MV-4-11 (cell line): Measurements from ENCODE around the gene MPST.

ENCODE experiments used
- DNase-seq: peaks from one replicate; lab custom pipeline; 2025; lab: John Stamatoyannopoulos, UW

The MPST gene

GRCh38 chr22:37044634-37045625 lies 25.4 kb downstream of the MPST start:
- peak; percentile 57 for DNase-seq

GRCh38 chr22:37045958-37046357 lies 26.4 kb downstream of the MPST start:
- DNase-seq, result no peak

- DNase-seq, result no peak
Observed at GRCh38 chr22:37046589-37046988, 27.0 kb downstream of the MPST start.

- DNase-seq, result no peak
Observed at GRCh38 chr22:37047006-37047405, 27.5 kb downstream of the MPST start.

- no peak for DNase-seq
Observed at GRCh38 chr22:37048133-37048532, 28.6 kb downstream of the MPST start.

- no peak for DNase-seq
Observed at GRCh38 chr22:37049224-37049623, 29.7 kb downstream of the MPST start.

- DNase-seq, result no peak
Observed at GRCh38 chr22:37050913-37051312, 31.4 kb downstream of the MPST start.

GRCh38 chr22:37051391-37052385 lies 32.1 kb downstream of the MPST start, which contains the start of gene KCTD17:
TSS of gene KCTD17 (plus strand) at chr22:37051742. CDS start at chr22:37051761, 19 bp downstream.
- peak; percentile 36 for DNase-seq

GRCh38 chr22:37052386-37053309 lies 33.1 kb downstream of the MPST start:
- DNase-seq, result no peak

- DNase-seq, result no peak
Observed at GRCh38 chr22:37053310-37054055, 33.9 kb downstream of the MPST start.

- DNase-seq, result no peak
Observed at GRCh38 chr22:37054056-37054395, 34.5 kb downstream of the MPST start.

GRCh38 chr22:37054600-37055365 lies 35.2 kb downstream of the MPST start:
- DNase-seq, result no peak

- DNase-seq, result no peak
Observed at GRCh38 chr22:37056246-37056645, 36.7 kb downstream of the MPST start.

GRCh38 chr22:37057226-37057625 lies 37.7 kb downstream of the MPST start:
- DNase-seq, result no peak

- DNase-seq, result no peak
Observed at GRCh38 chr22:37057796-37058510, 38.4 kb downstream of the MPST start.

GRCh38 chr22:37058917-37059701 lies 39.6 kb downstream of the MPST start:
- no peak for DNase-seq

GRCh38 chr22:37059876-37060449 lies 40.4 kb downstream of the MPST start:
- DNase-seq, result no peak
